ENCODE measurements around the gene CGNL1.

Gene CGNL1

GRCh38 chr15:57352535-57353316 is 23.6 kb upstream of the CGNL1 start:
- no peak for DNase-seq

- DNase-seq: no peak
These were observed 22.9 kb upstream of the CGNL1 start for GRCh38 chr15:57353317-57353804.

DNA sequence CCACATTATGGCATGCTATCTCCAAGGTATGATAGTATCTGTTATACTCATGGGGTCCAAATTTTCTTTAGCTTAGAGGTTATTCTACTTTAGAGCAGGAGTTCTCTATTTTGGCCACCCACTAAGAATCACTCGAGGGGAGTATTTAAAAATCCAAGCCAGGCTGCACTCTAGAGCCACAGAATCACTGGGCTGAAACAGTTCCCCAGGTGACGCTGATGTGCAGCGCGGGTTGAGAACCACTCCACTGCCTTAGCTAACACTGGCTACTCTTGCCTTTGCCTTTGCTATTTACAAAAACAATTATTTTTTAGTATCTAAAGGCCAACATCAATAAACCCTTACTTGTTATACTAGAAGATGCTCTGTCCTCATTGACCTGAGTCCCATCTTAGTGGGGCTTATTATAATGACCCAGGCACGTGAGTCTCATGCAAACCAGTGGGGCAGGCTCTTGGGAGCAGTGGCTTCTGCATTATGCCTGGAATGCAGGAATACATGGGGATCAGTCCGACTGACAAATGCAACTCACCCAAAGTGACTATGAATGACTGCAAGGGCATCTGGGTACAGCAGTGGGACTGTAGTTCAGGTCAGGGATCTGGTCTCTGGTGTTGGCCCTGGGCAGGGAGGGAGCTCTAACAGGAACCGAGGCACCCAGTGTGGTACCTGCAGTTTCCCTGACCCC is 21.7 kb upstream of the CGNL1 start:
- no peak for DNase-seq

- DNase-seq: no peak
These were observed 21.0 kb upstream of the CGNL1 start for GRCh38 chr15:57355259-57355658.

DNA sequence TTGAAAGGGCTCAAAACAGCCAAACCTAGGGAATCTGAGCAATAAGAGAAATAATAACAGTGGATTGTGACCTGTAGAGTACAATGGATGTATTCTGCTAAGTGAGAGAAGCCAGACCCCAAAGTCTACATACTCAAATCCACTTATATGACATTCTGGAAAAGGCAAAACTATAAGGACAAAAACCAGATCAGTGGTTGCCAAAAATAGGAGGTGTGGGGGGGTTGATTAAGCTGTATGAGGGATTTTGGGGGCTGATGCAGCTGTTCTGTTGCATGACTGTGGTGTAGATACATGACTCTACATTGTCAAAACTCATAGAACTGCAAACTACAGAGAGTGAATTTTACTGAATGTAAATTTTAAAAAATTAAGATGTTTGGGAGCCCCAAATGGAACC is 20.1 kb upstream of the CGNL1 start:
- DNase-seq: no peak

DNA sequence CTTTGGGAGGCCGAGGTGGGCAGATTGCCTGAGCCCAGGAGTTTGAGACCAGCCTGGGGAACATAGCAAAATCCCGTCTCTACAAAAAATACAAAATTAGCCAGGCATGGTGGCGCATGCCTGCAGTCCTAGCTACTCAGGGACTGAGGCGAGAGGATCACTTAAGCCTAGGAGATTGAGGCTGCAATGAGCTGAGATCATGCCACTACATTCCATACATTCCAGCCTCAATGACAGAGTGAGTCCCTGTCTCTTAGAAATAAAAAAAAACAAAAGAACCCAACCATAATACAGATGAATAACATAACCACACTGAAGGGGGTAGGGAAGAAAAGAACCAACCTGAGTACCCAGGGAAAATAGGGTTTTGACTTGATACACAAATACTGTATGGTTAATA is 19.7 kb upstream of the CGNL1 start:
- peak; percentile 35 for DNase-seq

GRCh38 chr15:57357799-57358198 is 18.5 kb upstream of the CGNL1 start:
- DNase-seq: no peak

GRCh38 chr15:57358571-57358970 is 17.7 kb upstream of the CGNL1 start:
- DNase-seq: no peak

DNA sequence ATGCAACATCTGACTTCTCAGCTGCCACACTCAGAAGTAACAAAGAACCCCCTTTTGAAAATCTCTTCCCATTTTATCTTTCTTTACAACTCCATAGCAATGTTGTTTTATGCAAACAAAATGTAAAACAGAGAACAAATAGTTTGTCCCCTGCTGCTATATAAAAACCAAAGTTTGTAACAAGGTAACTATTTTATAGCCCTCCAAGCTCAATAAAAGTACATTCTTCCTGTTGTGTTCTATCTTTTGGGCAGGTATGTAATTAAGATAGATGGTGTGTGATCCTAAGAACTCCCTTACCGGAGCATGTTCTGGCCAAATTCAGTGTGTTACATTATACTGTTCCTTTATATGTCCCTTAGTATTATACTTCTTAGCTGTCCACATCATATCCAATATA is 12.6 kb upstream of the CGNL1 start:
- DNase-seq: no peak

- no peak for DNase-seq
These were observed 11.9 kb upstream of the CGNL1 start for GRCh38 chr15:57364282-57365007.

DNA sequence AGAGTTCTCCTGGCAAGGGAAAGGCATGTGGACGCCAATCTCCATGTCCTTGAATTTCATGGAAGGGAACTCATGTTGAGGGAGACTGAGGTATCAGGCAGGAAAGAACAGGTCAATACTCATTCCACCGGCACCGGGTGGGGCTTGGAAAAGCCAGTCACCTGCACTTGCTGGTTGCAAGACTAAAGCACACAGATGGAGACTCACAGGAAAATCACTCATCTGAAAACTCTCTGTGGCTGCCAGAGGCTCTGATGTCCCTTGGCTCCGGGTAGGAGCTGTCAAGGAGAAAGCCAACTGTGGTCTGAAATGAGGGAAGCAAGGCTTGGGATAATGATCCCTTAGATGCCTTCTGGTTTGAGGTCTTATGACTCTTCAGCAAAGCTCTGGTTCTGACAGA is 8.7 kb upstream of the CGNL1 start:
- no peak for DNase-seq

DNA sequence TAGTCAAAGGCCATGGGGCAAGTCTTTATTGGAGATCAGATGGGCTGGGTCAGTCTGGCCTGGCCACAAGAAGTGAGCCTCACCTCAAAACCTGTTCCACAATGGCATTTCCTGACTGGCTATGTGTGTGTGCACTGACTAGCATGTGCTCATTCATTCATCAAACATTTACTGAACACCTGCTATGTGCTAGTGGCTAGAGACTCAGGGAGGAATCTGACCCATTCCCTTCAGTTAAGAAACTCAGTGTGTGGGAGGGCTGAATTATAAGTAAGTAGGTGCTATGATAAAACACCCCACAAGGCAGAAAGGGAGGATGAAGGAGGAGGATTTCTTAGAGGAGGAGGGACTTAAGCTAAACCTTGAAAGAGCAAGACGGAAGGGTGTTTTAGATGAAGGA is 5.4 kb upstream of the CGNL1 start:
- no peak for DNase-seq

GRCh38 chr15:57373251-57373881 is 2.9 kb upstream of the CGNL1 start:
- DNase-seq: no peak

DNA sequence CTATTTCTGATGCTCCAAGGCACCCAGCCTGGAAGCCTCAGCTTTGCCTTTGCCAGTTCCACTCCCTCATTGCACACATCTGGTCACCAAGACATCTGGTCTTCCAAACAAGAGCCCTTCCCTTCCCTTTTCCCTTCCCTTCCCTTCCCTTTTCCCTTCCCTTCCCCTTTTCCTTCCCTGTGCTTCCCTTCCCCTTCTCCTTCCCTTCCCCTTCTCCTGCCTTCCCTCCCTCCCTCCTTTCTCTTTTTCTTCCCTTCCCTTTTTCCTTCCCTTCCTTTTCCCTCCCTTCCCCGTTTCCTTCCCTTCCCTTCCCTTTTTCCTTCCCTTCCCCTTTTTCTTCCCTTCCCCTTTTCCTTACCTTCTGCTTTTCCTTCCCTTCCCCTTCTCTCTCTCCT is 2.4 kb upstream of the CGNL1 start:
- no peak for DNase-seq

- DNase-seq: no peak
These were observed 582 bp downstream of the CGNL1 start for GRCh38 chr15:57376696-57377477.

DNA sequence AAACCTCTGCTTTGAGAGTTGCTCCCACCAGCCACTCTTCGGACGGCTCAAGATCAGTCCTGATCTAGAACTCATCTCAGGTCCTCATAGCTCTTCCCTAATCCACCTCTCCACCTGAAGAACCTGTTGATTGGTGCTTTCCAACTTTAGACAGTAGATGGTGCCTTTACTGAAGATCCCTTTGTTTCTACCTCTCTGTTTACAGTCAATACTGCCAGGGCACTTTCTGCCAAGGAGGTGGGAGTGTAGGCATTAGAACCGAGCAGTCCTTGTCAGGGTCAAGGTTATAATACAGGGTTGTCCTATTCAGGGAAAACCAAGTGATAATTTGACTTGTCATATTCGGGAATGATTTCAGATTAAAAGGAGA is 1.2 kb downstream of the CGNL1 start:
- DNase-seq: no peak

- no peak for DNase-seq
These were observed 3.2 kb downstream of the CGNL1 start for GRCh38 chr15:57379487-57379886.

DNA sequence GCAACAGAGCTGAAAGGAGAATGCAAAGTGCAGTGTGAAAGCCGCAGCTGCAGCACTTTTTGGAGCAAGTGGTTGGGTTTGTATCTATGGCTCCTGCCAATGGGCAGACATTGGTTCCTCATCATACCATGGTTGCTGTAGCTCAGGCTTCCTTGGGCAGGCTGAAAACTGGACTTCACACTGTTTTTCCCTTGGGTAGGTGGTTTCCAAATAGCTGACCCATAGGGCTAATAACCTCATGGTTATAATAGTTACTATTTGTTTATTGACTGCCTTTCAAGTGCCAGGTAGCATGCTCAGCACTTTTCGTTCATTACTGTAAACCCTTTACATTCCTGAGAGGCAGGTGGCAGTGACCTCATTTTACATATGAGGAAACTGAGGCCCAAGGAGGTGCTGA is 4.5 kb downstream of the CGNL1 start:
- DNase-seq: no peak

DNA sequence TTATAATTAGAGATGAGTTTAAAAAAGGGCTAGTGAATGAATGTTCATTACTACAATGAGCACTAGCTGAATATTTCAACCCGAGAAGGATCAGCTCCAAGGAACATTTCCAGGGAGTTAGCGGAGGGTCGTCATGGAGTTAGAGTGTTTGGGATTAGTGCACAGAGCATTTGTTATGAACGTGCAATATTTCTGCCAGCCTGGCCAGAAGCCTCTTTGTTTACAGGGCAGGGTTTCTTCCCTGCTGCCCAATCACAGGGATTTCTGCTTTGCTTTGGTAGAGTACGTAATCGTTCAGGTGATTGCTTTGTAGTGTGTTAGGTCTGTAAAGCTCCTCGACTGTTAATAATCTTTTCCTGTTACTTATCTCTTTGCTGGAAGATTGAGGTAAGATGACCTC is 5.9 kb downstream of the CGNL1 start:
- no peak for DNase-seq

DNA sequence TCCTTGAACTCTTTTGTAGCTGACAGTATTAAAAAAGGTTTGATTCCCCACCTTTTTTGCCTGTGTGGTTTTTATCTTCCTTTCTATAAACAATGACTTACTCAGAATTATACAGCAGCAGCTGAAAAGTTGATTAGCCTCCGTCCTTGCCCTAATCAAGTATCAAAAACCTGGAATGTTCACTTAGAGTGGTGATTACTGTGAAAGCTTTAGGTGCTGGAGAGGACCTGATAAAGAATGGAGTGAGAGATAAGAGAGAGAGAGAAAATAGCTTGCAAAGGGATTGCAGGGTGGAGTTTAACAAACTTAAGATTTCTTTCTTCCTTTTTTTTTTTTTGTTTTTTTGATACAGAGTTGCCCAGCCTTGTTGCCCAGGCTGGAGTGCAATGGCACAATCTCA is 6.7 kb downstream of the CGNL1 start:
- no peak for DNase-seq

GRCh38 chr15:57384024-57384423 is 7.7 kb downstream of the CGNL1 start:
- DNase-seq: no peak

DNA sequence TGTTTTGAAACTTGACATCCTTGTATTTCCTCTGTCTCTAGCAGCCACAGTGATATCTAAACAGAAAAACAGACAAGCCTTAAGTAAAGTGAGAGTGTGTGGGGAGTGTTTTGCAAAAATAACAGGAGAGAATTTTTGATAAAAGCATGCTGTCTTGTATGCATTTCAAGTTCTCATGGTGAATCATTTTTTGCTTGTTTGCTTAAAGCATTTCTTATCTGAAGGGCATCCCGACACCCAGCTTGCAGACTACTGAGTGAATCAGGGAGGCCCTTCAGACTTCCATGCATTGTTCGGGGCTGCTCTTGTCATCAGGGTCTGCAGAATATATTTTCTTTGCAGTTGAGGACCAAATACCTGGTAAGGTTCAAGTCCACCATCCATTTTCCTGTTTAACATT is 8.5 kb downstream of the CGNL1 start:
- DNase-seq: no peak

DNA sequence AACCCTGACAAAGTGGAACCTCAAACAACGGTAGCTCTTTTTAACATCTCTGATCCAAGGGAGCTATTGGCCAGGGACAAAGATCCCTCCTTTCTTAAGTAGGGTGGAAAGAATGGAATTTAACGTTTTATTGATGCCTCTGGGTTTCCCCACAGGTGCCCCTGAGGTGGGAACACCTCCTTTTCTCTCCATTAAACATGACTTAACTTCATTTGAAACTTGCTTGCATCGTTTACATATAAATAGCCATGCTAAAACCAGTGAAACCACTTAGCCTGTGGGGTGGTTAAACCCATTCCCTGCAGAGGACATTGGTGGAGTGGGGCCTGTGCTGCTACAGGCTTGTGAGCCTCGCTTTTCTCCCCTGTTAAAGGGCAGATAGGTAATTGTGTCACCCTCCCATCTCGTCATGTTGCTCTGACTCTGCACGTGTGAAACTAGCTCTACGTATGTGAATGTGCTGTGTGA is 9.7 kb downstream of the CGNL1 start:
- DNase-seq: no peak
